Measurements from ENCODE around the gene UGCG.

- TF ChIP-seq CTCF (IDR thresholded peaks at IDR 0.05) (no peak), POLR2A (IDR thresholded peaks at IDR 0.05) (no peak)
Measured at GRCh38 chr9:111925784-111926183, 29.2 kb downstream of the UGCG start.

All from esophagus squamous epithelium (tissue), 4 donors.